ENCODE measurements around the gene DNAH3. TPM values are rescaled to one million over a fixed set of nuclear protein-coding genes. Genes with fewer than 3 reads are reported as not detected.
A peak's percentile ranks its signal among the peaks of the same experiment; 100 is the strongest.

The DNAH3 gene
- total and polyA plus RNA-seq, 2 of the 8 experiments (the other 6 are each of a cell fraction or from before 2014, with no cell fraction given), result 0.57 to 0.71 TPM

DNA sequence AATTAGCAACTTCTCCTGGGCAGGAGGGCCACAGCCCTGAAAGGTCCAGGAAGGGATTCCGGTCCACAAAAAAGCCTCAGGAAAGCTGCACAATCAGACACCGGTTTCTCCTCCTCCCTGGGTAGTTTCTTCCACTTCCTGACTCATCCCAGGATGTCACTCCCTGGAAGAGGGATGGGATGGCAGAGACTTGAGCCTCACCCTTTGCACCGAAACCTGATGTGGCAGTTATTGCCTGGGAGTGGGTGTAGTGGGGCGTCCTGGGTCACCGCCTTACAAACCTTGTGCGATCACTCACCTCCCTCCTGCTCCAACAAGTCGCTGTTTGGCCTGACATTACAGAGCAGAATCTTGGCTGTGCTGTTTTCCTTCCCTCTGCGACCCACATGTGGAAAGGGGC is 179.2 kb downstream of the DNAH3 start:
- Histone ChIP-seq H2BK120ac (replicated peaks; ENCODE audit: low read depth, low read length) (no peak overlapping the region), H3K56ac (replicated peaks; ENCODE audit: insufficient read length, low read depth, low read length) (no peak overlapping the region), H2AFZ (ENCODE audit: low read length) (peak overlapping the region; percentile 80; the same call in 1 of the 2 replicates), H3K23me2 (ENCODE audit: low read depth, low read length) (0 out of 2 replicates have a peak, but pooled peaks cover 3% of the 10 kb centered on the region), H3K79me1 (ENCODE audit: low read depth, low read length) (no peaks in the 10 kb centered on the region), H4K91ac (replicated peaks; ENCODE audit: insufficient read length, low read length) (no peak overlapping the region), H2BK15ac (ENCODE audit: low read length) (peak overlapping the region; percentile 89; the same call in 1 of the 2 replicates), H4K8ac (ENCODE audit: extremely low read depth, insufficient read depth, low read length) (no peak overlapping the region; the same call in 1 of the 2 replicates), H3K9ac (replicated peaks in 1 of 4; ENCODE audit: extremely low read depth in 1 of 4, low read depth in 3 of 4, low read length in 3 of 4) (no peak overlapping the region), H3K4ac (replicated peaks; ENCODE audit: insufficient read length, low read depth, low read length) (no peak overlapping the region), H3K14ac (ENCODE audit: insufficient read length) (no peak overlapping the region), H3K23ac (ENCODE audit: insufficient read length) (no peak overlapping the region), H4K5ac (ENCODE audit: insufficient read length, low read depth, low read length) (no peak overlapping the region), H3K27ac (ENCODE audit: low read depth, low read length) (no peak overlapping the region), H3K27me3 (replicated peaks in 1 of 4; ENCODE audit: control insufficient read depth in 3 of 4, extremely low read depth in 1 of 4, insufficient read depth in 3 of 4, low read length in 3 of 4) (no peaks in the 10 kb centered on the region), H3K36me3 (ENCODE audit: control insufficient read depth in 2 of 4, insufficient read depth in 4 of 4, low read length in 3 of 4) (no peaks in the 10 kb centered on the region), H2BK20ac (ENCODE audit: low read length) (no peak overlapping the region), H2BK5ac (ENCODE audit: low read depth, low read length) (no peak overlapping the region), H3K18ac (ENCODE audit: extremely low read depth, low read length) (no peak overlapping the region), H3K4me2 (ENCODE audit: insufficient read depth in 1 of 2, low read depth in 2 of 2, low read length in 2 of 2) (no peak overlapping the region), H4K20me1 (replicated peaks in 1 of 2; ENCODE audit: control insufficient read depth in 1 of 2, insufficient read depth in 2 of 2, low read length in 2 of 2) (no peaks in the 10 kb centered on the region), H3K79me2 (ENCODE audit: control insufficient read depth in 1 of 2, insufficient read depth in 2 of 2, low read length in 2 of 2) (no peaks in the 10 kb centered on the region), H2AK5ac (ENCODE audit: low read depth, low read length) (no peak overlapping the region), H3K9me3 (ENCODE audit: insufficient read depth in 2 of 2, low read depth in 1 of 2, low read length in 1 of 2) (no peaks in the 10 kb centered on the region), H3K4me3 (ENCODE audit: extremely low read depth in 1 of 4, insufficient read depth in 2 of 4, low read depth in 3 of 4, low read length in 4 of 4) (no peak overlapping the region), H3K4me1 (replicated peaks in 1 of 4; ENCODE audit: control insufficient read depth in 3 of 4, insufficient read depth in 4 of 4, low read length in 3 of 4) (peaks cover 4 to 13% (median 10%) of the 10 kb centered on the region in 4 experiments; a peak in 6 of 7 replicates), H2BK12ac (ENCODE audit: low read depth, low read length) (peak overlapping the region; percentile 45; the same call in 1 of the 2 replicates)
- ChIA-PET CTCF (ENCODE audit: partially characterized antibody) (interaction anchor here (1.0 kb wide), 1 partner anchor 30 kb away, joined by 3 read pairs; no protein-coding TSS in a partner anchor), POLR2A (ENCODE audit: partially characterized antibody) (no interaction called here)
- WGBS, 2 experiments (ENCODE audit: extremely low coverage in 1 of 2, insufficient coverage in 1 of 2, insufficient read length in 1 of 2, insufficient replicate concordance in 2 of 2, low coverage in 1 of 2, low lambda C conversion rate in 2 of 2, missing lambda C conversion rate in 1 of 2), result 86% methylated on average over 8 of the region's 8 CpGs; no CpG with 5 or more reads in 1 of the 2 experiments
- FAIRE-seq (no peak), DNase-seq (ENCODE audit: low read depth in 1 of 2, low spot score in 2 of 2) (no peak)
- no peak for TF ChIP-seq SIX5 (IDR thresholded peaks at IDR 0.05; ENCODE audit: low read depth, low read length)
- no peak for TF ChIP-seq CBX8 (IDR thresholded peaks at IDR 0.05; ENCODE audit: borderline replicate concordance, low read depth, low read length)
- no peak for TF ChIP-seq RAD21 (IDR thresholded peaks at IDR 0.05 in 1 of 2, conservative IDR thresholded peaks at IDR 0.05 in 1 of 2; ENCODE audit: low read depth in 2 of 2, low read length in 2 of 2)

Data from H1 (cell line).